Stimulated activated CD8-positive, alpha-beta memory T cell treated with anti-CD3 and anti-CD28 coated beads, Interleukin-4, amount 100 ng/mL, for 1 hour (primary cell): ENCODE data around the gene PIGX.
A peak's percentile ranks its signal among the peaks of the same experiment; 100 is the strongest.
"Not testable (repeated sequence)": the region's sequence is repeated elsewhere in the genome, so short reads cannot be mapped to it uniquely, and the experiment has no call there.

Experiments
- DNase-seq, 2 donors: peaks; one replicate each; pipeline ENCODE4 v3.0.0-alpha.2; 2020; ENCODE audit warnings: low read depth in 2 of 2, low spot score in 1 of 2

PIGX gene

DNA sequence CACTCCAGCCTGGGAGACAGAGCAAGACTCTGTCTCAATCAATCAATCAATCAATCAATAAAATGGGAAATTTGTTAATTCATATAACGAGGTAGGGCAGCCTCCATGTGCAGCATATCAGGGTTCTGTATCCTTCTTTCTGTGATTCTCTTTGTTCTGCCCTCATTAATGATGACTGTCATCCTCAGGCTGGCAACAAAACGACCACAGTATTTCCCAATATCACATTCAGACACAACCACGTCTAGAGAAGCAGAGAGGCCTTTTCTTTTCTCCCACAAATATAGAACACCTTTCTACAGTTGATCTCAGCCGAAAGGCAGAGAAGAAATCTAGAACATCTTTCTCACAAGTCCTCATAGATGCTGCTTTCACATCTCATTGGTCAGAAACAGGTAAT, 11.4 kb upstream of the PIGX start:
- DNase-seq, result no peak

DNA sequence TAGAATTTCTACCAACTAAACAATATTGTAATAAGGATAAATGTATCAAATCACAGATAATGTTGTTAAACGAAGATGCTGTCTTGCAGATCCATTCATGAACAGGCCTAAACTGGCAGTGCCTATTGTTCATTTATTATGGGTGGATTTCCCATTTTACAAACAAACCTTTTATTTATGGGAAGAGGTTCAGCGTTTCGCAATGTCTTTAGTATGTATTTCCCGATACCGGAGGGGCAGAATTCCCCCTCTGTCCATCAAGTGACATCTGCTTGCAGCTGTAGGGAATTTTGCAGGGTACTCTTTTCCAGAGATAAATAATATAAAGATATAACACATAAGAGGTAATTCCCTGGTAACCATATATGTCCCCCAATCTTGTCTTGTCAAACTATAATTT, 5.8 kb upstream of the PIGX start:
- DNase-seq, result no peak

DNA sequence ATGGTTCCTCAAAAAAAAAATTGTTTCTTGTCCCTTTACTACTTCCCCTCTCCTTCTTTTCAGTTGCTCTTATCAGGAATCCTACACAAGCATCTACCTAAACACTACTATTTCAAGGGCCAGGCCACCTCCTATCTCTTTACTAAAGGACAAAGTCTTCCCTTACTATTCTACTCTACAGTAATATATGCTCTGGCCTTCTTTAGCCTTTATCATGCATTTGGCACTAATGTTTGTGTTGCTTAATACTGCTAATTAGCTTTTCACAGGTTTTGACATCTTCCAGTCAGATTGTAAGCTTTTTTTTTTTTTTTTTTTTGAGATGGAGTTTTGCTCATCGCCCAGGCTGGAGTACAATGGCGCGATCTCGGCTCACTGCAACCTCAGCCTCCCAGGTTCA, 5.4 kb upstream of the PIGX start:
- DNase-seq, result no peak

DNA sequence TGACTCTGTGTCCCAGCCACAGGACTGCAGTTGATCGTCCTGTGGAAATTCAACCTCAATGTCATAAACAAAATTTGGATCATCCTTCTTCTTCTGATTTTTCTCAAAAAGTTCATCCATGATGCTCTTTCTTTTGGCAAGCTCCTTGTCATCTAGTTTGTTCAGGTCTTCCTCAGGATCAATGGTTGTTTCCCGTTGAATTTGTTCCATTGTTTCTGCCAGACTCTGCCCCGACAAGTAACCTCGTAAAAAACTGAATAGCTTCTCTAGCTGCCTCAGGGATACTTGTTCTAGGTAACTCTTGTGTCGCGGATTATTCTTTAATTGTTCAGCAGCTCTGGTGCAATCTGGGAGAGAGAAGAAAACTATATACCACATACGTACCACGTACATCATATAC, 4.6 kb upstream of the PIGX start:
- no peak for DNase-seq

DNA sequence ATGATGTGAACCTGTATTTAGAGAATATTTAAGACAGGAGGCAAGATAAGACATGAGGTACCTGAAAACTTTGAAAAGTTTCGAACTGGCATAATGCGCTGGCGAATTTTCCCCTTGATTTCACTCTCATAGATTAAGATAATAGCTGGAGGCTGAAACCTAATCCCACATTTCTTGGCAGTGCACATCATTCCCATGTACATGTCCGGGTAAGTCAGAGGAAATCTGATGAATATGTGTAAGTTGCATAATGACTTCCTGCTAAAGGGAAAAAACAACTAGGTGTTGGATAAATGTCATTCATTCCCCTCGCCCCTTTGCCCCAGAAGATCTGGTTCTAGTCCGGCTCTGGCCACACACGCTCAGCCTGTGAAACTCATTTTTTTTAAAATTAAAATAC, 3.7 kb upstream of the PIGX start:
- no peak for DNase-seq

DNA sequence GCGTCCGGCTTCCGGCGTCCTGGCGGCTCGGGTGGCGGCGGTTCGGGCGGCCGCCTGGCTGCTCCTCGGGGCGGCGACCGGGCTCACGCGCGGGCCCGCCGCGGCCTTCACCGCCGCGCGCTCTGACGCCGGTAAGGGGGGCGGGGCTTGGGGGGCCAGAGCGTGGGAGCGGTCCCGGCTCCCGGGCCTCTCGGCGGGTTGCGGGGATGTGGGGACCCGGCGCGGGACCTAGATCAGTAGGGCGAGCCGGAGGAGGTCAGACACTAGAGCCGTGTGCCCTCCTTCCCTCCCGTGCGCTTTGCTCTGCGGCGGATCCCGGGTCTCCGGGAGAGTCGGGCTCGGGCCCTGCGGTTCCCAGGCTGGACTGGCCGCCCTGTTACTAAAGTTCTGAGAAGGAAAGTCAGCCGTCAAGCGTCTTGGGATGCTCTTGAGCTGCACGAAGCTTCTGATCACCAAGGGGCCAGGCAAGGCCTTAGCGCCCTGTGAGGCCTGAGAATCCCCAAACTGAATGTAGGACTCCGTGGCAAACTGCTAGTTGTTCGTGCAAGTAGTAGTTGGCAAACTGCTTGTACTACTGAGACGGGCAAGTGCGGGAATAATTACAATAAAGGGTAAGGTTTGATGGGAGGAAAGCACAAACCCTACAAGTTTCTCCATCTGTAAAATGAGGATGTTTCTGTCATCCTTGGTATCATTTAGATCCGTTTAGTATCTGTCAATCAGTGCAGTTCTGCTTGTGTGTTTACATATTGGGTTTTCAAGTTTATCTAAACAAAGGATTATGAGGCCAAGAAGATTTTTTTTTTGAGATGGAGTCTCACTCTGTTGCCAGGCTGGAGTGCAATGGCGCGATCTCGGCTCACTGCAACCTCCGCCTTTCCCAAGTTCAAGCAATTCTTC, 587 bp downstream of the PIGX start:
- peak; percentile 41 to 45 for DNase-seq

DNA sequence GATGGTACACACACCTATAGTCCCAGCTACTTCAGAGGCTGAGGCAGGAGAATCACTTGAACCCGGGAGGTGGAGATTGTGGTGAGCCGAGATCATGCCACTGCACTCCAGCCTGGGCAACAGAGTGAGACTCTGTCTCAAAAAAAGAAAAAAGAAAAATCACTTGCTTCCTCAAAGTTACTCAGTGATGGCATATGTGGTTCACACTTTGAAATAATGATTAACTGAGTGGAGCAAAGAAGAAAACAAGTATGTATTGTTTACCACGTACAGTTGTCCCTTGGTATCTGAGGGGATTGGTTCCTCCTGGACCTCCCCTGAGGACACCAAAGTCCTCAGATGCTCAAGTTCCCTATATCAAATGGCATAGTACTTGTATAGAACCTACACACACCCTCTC, 5.0 kb downstream of the PIGX start:
- not testable (repeated sequence) for DNase-seq

DNA sequence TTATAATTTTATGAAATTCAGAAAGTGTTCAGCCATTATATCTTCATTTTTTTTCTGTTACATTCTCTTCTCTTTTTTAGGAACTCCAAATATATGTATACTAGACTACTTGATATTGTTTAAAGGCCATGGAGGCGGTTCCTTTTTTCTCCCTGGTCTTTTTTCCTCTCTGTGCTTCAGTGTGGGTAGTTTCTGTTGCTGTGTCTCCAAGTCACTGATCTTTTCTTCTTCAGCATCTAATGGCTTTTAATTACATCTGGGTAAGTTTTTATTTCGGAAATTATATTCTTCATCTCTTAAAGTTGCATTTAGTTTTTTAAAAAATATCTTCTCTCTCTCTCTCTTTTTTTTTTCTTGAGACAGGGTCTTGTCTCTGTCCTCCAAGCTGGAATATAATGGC, 8.9 kb downstream of the PIGX start:
- DNase-seq, result no peak

DNA sequence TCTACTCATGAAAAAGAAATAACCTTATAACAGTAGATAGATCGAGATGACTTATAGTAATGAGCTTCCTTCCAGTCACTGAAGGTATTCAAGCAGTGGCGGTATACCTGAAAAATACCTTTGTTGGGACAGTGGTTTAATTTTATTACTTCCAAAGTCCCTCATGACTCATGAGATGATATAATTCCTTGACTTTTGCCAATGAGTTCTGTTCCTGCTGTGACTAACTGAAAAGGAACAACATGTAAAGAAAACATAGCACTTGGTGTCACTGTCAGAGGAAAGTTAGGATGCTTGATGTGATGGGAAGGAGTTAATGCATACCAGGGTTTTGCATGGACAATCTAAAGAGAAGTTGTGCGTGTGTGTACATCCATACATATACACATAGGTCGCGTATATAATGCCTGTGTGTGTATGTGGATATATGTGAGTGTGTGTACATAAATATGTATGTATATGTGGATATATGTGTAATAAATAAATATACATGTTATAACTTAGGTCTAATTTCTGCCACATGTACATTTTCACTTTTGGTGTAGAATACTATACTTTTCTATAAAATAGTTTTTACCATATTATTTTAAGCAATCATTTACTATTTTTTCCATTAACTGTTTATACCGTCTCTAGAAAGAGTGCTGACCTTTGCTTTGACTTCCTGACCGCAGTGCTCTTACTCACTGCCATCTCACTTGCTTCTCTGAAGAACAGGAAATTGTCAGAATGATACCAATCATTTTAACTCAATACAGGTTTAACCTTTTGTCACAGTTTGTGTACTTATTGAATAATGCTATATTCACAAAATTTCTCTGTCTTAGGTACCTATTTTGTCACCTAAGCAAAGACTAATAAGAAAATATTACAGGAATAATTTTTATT, 14.9 kb downstream of the PIGX start:
- no peak for DNase-seq

DNA sequence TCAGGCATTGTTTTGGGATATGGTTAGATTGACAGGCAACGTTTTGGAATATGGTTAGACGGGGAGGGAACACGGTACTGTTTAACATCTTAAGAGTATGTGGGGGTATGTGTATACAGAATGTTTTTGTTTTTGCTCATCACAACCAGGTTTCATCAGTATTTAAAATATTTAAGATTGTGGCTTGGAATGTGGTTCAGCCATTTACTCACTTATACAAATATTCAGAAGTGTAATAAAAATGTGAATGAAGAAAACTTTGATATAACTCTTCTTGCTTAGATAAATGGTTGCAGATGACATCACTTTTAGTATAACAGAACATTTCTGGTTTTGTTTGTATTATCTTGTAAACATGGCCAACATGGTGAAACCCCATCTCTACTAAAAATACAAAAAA, 23.6 kb downstream of the PIGX start:
- DNase-seq, result no peak

DNA sequence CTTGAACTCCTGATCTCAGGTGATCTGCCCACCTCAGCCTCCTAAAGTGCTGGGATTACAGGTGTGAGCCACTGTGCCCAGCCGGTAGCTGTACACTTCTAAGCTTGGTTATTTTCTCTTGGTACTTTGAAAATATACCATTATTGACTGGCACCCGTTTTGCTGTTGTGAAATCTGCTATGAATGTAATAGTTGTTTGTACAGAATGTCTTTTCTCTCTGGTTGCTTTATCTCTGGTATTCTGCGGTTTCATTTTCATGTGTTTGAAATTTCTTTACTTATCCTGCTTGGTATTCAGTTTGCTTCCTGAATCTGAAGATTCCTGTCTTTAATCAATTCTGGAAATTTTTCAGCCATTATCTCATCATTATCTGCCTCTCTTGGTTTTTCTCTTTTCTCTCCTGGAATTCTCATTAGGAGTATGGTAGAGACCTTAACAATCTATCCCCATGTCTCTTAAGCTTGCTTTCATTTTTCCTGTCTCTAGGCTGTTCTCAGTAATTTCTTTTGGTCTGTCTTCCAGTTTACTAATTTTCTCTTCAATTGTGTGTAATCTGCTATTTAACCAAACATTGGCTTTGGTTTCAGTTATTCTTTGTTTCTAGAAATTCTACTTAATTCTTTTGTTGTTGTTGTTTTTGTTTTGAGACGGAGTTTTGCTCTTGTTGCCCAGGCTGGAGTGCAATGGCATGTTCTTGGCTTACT, 24.6 kb downstream of the PIGX start:
- DNase-seq, result no peak

DNA sequence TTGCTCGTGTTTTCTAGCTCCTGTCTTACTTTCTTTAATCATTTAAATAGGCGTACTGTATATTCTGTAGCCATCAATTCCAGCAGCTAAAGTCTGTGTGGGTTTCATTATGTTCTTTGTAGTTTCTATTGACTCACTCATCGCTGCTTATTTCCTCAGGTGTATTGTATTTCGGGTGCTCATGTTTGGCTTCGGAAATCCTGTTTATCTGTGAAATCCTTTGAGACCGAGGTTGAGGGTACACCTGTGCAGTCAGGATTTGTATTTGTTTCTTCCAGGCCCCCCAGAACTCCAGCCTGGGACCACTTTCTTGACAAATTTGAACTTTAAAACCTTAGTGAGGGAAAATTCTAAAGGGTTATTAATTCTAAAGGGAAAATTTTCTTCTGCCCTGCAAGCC, 25.5 kb downstream of the PIGX start:
- DNase-seq, result no peak

DNA sequence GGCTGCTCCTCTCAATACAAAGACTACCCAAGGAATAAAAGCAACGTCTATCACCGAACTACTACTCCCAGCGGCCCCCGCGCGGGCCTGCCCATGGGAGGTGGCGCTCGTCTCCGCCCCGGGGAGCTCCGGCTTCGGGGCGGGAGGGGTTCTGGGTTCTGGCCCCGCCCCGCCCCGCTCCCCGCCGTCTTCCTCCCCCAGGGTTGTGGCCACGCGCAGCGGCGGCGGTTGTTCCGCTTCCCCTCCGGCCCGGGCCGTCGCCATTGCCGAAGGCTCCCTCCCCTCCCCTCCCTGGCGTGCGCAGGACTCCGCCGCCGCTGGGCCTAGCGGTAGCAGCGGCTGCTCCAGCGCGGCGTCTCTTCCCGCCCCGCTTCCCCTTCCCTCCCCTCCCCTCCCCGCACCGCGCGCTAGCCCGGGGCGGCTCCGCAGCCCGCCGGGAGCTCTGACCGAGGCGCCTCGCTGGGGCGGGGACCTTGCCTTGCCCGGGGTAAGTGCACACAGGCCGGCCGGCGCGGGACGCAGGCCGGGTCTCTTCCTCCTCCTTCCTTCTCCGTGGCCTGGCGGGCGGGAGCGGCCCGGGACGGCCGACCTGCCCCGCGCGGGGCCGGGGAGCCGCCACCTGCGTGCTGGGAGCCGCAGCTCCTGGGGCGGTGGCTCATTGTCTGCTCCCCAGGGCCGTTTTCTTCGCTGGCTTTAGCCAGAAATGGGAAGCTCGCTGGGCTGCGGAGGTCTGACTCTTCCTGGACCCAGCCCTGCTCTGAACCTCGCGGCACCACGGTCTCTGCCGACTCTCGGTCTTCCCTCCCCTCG, 27.7 kb downstream of the PIGX start, which contains the start of gene PAK2:
Gene PAK2 (plus strand): TSS at position 187 of the 810 bp plus-strand sequence. CDS start 42,790 bp downstream, outside the sequence.
- DNase-seq, result peak; percentile 65 to 85

DNA sequence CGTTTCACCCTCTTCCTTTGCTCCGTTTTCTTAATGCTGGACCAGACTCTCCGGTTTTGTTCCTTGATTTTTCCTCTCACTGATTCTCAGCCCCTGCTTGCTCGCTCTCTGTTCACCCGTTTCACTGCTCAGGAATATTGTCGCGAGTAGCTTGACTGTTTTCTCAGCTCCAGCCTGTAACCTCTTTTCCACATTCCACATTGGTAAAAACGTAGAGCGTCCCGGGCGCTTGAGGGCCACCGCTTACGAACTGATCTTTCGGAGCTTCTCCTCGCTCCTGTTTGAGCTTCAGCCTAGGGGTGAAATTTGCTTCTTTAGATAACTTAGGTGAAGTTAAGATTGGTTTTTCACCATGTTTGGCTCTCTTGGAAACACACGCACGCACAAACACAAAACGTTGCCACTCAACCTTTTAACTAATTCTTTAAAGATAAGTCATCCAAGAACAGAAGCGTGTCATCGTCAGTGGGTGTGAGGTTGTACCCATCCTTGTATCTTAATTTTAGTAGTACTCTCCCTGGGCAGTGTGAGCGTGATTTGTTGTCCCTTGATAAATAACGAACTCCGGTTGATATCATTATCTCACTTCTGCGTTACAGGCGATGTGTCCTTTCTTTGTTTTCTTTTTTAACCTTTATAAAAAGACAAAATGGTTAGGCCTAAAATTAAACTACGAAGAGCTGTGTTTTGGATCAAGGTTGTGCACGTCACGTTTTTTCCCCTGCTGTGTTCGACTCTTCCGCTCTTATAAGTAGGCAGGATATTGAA, 28.5 kb downstream of the PIGX start:
- no peak for DNase-seq

DNA sequence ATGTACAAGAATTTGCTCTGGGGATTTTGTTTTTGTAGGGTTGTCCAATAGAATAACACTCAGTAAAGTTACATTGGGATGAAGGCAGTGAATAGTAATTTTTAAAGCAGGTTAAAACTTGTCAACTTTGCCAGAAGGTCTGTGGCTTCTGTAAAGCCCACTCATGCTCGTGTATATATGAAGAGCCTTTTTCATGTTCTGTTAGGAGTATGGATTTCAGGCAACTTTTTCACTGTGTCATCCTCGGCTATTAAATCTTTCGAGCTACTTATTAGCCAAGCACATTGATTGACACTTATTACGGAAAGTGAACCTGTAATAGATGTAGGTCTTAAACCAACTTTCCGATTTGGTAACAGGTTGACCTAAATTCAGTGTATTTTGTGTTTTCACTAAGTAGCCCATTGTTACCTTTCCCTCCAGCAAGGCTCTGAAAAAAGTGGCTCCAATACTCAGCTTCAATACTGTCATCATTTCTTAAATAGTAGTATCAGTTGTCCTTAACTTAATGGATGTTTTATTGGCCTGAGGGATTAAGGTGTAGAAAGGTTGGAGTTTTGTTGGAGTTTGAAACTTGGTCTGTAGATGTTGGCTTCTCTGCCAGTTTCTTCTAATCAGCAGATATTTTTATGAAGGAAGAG, 29.2 kb downstream of the PIGX start:
- DNase-seq, result no peak

DNA sequence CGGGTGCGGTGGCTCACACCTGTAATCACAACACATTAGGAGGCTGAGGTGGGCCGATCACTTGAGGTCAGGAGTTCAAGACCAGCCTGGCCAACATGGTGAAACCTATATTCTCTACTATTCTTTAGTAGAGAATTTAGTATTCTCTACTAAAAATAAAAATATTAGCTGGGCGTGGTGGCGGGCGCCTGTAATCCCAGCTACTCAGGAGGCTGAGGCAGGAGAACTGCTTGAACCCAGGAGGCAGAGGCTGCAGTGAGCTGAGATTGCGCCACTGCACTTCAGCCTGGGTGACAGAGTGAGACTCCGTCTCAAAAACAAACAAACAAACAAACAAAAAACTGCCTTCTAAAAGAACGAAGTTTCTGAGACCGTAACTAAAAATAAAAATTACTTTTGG, 31.4 kb downstream of the PIGX start:
- DNase-seq, result not testable (repeated sequence)

DNA sequence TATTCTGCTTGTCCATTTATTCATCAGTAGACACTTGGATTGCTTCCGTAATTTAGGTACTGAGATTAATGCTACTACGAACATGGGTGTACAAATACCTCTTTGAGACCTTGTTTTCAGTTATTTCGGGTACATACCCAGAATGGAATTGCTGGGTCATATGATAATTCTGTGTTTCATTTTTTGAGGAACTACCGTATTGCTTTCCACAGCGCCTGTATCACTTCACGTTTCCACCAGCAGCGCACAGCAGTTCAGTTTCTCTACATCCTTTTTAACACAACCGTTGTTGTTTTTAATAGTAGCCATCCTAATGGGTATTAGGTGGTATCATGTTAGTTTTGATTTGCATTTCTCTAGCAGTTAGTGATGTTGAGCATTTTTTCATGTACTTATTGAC, 36.9 kb downstream of the PIGX start:
- DNase-seq, result no peak

DNA sequence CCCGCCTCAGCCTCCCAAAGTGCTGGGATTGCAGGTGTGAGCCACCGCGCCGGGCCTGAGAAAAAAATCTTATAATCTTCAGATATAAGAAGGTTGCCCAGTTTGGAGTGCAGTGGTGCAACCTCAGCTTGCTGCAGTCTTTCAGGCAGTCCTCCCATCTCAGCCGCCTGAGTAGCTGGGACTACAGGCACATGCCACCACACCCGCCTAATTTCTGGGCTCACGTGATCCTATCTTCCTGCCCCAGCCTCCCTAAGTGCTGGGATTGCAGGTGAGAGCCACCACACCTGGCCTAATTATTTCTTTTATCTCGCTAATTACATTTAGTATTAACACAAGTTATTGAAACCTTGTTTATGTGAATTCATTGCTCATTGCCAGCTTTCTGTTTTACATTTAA, 41.0 kb downstream of the PIGX start:
- no peak for DNase-seq
